H1 (cell line): Measurements from ENCODE around the gene CDK15. TPM values are rescaled to one million over a fixed set of nuclear protein-coding genes. Genes with fewer than 3 reads are reported as not detected.

ENCODE experiments used
- HDAC2 ChIP-seq, 2 experiments: fragments of 300-600 bp in 1 of 2; sonication (generic) in 1 of 2; IDR thresholded peaks; 2 replicates each; pipeline ENCODE4 v1.6.1; 2011 to 2012; ENCODE audit warnings: low read depth in 2 of 2, low read length in 2 of 2, mild to moderate bottlenecking in 2 of 2, moderate library complexity in 2 of 2, borderline replicate concordance in 1 of 2, inconsistent platforms in 1 of 2
- polyA plus RNA-seq, 7 experiments: library from polyadenylated mRNA; depleted of rRNA in 3 of 7; stranded (reverse) in 5 of 7; unstranded in 2 of 7; fragments of >200 nt in 5 of 7; fragments of 200-250 nt in 2 of 7; gene quantifications; 1 replicate in 5 of 7; 2 replicates in 1 of 7; 4 replicates in 1 of 7; pipeline versions ENCODE4 v1.2.1 to v1.2.3, GENCODE V29; 2011 to 2013; ENCODE audit warnings: missing spikeins in 2 of 7, mixed read lengths in 2 of 7
- total RNA-seq: library from RNA; stranded (reverse); fragmentation: NEBNext Ultra II Directional; extraction: Animal tissue kit (Norgen Biotek cat#: 25700); gene quantifications from 2 replicates; pipeline ENCODE4 v1.2.1, GENCODE V29; 2021

CDK15 gene
- total and polyA plus RNA-seq, 2 of the 8 experiments (the other 6 are each of a cell fraction or from before 2014, with no cell fraction given) = 0.03 TPM; not detected in 1

GRCh38 chr2:201781557-201782051 is 24.7 kb upstream of the CDK15 start (continued):
- TF ChIP-seq HDAC2 (IDR thresholded peaks at IDR 0.05; ENCODE audit: borderline replicate concordance in 1 of 2, low read depth in 2 of 2, low read length in 2 of 2) = no peak
